Right kidney (tissue), 9 donors: ENCODE data around the gene HADH.
"Not testable (repeated sequence)": the region's sequence is repeated elsewhere in the genome, so short reads cannot be mapped to it uniquely, and the experiment has no call there.

Experiments used
- DNase-seq: peaks from one replicate; pipeline ENCODE4 v3.0.0-alpha.2; 2016
- long read RNA-seq, 8 donors: transcript quantifications; one replicate each; lab custom pipeline, GENCODE V29; 2026

The HADH gene
- long read RNA-seq, donor 1, full-length matches to known transcripts: 38 of 61 reads
- long read RNA-seq, donor 1, partial matches to known transcripts: 23 of 61 reads
- long read RNA-seq, donor 1, other reads (novel, unspliced or antisense): 0 of 61 reads
- long read RNA-seq, donor 2, full-length matches to known transcripts: 22 of 22 reads
- long read RNA-seq, donor 2, partial matches to known transcripts: 0 of 22 reads
- long read RNA-seq, donor 2, other reads (novel, unspliced or antisense): 0 of 22 reads
- long read RNA-seq, donor 3, transcript HADH-201 (8 exons, 1,912 nt): major isoform, 13 of 14 reads
- long read RNA-seq, donor 3, partial matches to known transcripts: 0 of 14 reads
- long read RNA-seq, donor 3, other reads (novel, unspliced or antisense): 0 of 14 reads
- long read RNA-seq, donor 4, full-length matches to known transcripts: 36 of 49 reads
- long read RNA-seq, donor 4, partial matches to known transcripts: 13 of 49 reads
- long read RNA-seq, donor 4, other reads (novel, unspliced or antisense): 0 of 49 reads
- long read RNA-seq, donor 5, full-length matches to known transcripts: 37 of 49 reads
- long read RNA-seq, donor 5, partial matches to known transcripts: 12 of 49 reads
- long read RNA-seq, donor 5, other reads (novel, unspliced or antisense): 0 of 49 reads
- long read RNA-seq, donor 6, full-length matches to known transcripts: 25 of 56 reads
- long read RNA-seq, donor 6, partial matches to known transcripts: 24 of 56 reads
- long read RNA-seq, donor 6, other reads (novel, unspliced or antisense): 7 of 56 reads
- long read RNA-seq, donor 7, full-length matches to known transcripts: 55 of 84 reads
- long read RNA-seq, donor 7, partial matches to known transcripts: 20 of 84 reads
- long read RNA-seq, donor 7, other reads (novel, unspliced or antisense): 9 of 84 reads
- long read RNA-seq, donor 8, full-length matches to known transcripts: 36 of 36 reads
- long read RNA-seq, donor 8, partial matches to known transcripts: 0 of 36 reads
- long read RNA-seq, donor 8, other reads (novel, unspliced or antisense): 0 of 36 reads

DNA sequence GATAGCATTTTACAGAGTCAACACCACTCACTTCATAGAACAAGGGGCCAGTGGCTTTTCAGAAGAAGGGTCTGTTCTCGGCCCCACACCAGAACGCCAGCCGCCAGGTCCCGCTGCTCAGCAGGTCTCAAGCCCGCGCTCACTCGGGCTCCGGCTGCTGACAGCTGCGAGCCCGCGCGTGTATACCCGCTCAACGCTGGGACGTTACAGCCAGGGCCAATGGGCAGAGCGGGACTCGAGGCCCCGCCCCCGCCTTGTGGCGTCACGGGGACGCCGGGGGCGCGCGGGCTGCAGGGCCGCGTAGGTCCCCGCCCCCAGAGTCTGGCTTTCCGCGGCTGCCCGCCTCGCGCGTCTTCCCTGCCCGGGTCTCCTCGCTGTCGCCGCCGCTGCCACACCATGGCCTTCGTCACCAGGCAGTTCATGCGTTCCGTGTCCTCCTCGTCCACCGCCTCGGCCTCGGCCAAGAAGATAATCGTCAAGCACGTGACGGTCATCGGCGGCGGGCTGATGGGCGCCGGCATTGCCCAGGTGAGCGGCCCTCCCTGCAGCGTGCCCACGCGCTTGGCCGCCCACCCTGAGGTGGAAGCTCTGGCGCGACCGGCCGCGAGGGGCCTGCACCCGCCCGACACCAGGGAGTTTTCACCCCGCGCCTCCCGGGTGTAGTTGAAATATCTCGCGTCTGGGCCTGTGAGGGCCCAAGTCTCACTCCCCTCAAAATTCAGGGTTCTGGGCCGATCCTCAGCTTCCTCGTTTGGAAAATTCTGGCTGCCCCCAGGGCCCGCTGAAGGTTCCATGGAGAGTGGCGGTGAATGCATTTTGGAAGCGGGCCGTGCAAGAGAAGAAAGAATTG is at the start of gene HADH:
Gene HADH, plus strand, starts transcription at position 353 of the 850 bp plus-strand sequence. Its CDS starts 44 bp downstream, at position 397.
- DNase-seq: peak; percentile 95

- DNase-seq: no peak
These were observed 43.9 kb upstream of the HADH start for GRCh38 chr4:107945809-107946208.

- DNase-seq: no peak
These were observed 38.7 kb upstream of the HADH start for GRCh38 chr4:107950746-107951540.

DNA sequence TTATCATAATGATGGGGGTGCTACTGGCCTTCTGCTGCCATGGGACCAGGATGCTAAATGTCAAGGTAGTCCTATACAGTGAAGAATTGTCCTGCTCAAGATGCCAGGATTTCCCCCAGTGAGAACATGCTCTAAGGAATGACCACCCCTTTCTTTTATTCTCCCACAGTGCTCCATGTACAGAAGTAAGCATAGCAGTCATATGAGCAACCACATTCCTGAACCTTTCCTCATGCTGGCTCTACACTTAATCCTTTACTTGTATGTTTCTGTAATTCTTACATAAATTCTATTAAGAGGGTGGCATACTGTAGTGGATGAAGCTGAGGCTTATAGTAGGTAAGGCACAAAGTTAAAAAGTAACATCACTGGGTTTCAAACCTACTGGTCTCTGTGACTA is 38.1 kb upstream of the HADH start:
- no peak for DNase-seq

DNA sequence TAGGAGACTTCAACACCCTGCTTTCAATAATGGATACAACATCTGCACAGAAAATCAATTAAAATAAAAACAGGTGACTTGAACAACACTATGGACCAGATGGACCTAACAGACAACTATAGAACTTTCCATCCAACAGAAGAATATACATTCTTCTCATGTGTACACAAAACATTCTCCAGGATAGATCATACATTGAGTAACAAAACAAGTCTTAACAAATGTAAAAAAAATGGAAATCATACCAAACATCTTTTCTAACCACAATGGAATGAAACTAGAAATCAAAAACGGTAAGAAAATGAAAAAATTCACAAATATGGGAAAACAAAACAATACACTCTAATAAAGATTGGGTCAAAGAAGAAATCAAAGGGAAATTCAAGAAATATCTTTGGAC is 33.7 kb upstream of the HADH start:
- no peak for DNase-seq

- no peak for DNase-seq
These were observed 22.8 kb upstream of the HADH start for GRCh38 chr4:107966903-107967302.

- DNase-seq: not testable (repeated sequence)
These were observed 22.2 kb upstream of the HADH start for GRCh38 chr4:107967519-107967918.

DNA sequence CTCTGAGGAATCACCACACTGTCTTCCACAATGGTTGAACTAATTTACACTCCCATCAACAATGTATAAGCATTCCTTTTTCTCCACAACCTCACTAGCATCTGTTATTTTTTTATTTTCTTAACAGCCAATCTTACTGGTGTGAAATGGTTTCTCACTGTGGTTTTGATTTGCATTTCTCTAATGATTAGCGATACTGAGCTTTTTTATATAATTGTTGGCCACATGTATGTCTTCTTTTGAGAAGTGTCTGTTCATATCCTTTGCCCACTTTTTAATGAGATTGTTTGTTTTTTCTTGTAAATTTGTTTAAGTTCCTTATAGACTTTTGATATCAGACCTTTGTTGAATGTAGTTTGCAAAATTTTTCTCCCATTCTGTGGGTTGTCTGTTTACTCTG is 21.8 kb upstream of the HADH start:
- not testable (repeated sequence) for DNase-seq

GRCh38 chr4:107970063-107970798 is 19.5 kb upstream of the HADH start:
- DNase-seq: no peak

GRCh38 chr4:107972605-107973004 is 17.1 kb upstream of the HADH start:
- no peak for DNase-seq

- DNase-seq: no peak
These were observed 15.2 kb upstream of the HADH start for GRCh38 chr4:107974523-107974922.

DNA sequence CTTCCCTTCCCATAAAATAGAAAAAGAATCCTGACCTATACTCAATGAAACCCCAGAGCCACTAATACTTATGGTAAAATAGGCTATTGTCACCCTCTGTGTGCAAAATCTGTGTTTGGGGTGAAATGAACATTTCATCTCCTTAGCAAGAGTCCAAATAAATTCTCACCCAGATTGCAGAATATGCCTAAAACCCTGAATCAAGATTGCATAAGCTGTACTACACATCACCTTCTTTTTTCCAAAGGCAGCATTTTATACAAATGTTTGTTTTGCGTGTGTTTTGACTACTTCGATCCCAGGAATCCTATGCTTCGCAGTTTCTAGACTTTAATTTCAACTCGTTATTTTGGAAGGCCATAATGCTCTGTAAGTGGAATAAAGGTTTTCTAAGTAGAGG is 12.2 kb upstream of the HADH start:
- DNase-seq: no peak

DNA sequence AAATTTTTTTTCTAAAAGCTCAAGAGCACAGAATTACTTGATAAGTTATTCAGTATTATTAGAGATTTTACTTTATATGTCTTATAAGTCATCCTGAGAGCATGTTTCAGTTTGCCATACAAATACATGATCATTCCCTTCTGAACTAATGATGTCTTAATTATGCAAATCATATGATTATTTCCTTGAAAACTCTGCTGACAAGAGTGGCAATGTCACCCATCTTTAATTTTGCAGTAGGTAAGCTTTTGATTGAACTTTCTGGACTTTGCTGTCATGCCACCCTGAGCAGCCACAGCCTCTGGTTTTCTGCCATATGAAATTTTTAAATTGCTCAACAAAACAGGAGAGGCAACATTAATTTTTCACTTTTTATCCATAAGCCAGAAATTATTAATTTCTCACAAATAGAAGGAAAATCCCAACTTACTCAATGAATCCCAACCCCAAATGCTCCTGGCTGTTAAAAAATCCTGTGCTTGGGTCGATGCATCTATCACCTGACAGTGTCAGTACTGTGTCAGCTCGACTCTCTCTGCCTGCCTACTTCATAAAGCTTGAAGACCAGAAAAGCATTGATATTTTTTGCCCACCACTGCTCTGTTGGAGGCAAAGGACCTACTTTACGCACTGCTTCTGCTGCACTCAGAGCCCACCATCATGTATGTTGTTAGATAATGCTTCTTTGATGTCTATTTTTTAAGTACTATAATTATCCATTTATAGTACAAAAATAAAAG is 11.6 kb upstream of the HADH start:
- DNase-seq: no peak

GRCh38 chr4:107978716-107979451 is 10.8 kb upstream of the HADH start:
- DNase-seq: no peak

- DNase-seq: no peak
These were observed 1.6 kb upstream of the HADH start for GRCh38 chr4:107987916-107988762.

GRCh38 chr4:107988763-107989035 is 990 bp upstream of the HADH start:
- no peak for DNase-seq

- no peak for DNase-seq
These were observed 540 bp upstream of the HADH start for GRCh38 chr4:107989162-107989536.

- no peak for DNase-seq
These were observed 2.4 kb downstream of the HADH start for GRCh38 chr4:107991945-107992630.
